K562 (cell line): ENCODE measurements around the gene KRTAP21-3. TPM values are rescaled to one million over a fixed set of nuclear protein-coding genes. Genes with fewer than 3 reads are reported as not detected.

Experiments used
- ATAC-seq: fragments of 200-7000 bp; cut with Tn5 transposase; 3 replicates; pipeline ENCODE4 v1.9.1; 2020; ENCODE audit warnings: moderate library complexity
- BruUV-seq: library from RNA; stranded (reverse); fragments of 400-500 nt; replicated peaks from 2 replicates; lab custom pipeline; 2021; lab: Mats Ljungman, UMichigan
- CTCF ChIA-PET: fragments of 300-600 bp; formaldehyde crosslinking; extraction: SDS; loops from one replicate; lab custom pipeline; 2021; ENCODE audit warnings: low intra/inter-chr PET ratio; lab: Yijun Ruan, JAX
- POLR2A ChIA-PET: fragments of 300-600, 350-650 bp; sonication (Branson Sonifier 250); formaldehyde crosslinking; extraction: SDS; loops from one replicate; lab custom pipeline; 2021; ENCODE audit warnings: antibody characterized with exemption, inconsistent platforms; lab: Yijun Ruan, JAX
- DNase-seq, 4 experiments: peaks; one replicate each; pipeline versions ENCODE4 v3.0.0 to v3.0.0-alpha.2; 2011 to 2018; ENCODE audit warnings: low spot score in 3 of 4, mixed read lengths in 3 of 4; ENCODE audit errors: extremely low read depth in 1 of 4
- FAIRE-seq: peaks from 2 replicates; lab custom pipeline; 2011; peaks lifted over from hg19 to GRCh38; lab: Jason Lieb, UNC
- H2AFZ ChIP-seq: 2 replicates; pipeline ENCODE4 v1.6.0; 2011; ENCODE audit warnings: low read depth, low read length, control low read depth, inconsistent platforms
- H3K27ac ChIP-seq: fragments of 200-600 bp; 3 replicates; pipeline ENCODE4 v1.8.0; 2011; ENCODE audit warnings: low read depth, mild to moderate bottlenecking, control low read depth, inconsistent platforms, low read length, moderate library complexity, mixed read lengths; ENCODE audit errors: extremely low read depth
- H3K27me3 ChIP-seq, 2 experiments: fragments of 300-600 bp in 1 of 2; 2 replicates in 1 of 2; 3 replicates in 1 of 2; pipeline versions ENCODE4 v1.6.0 to v1.8.0; 2011; ENCODE audit warnings: inconsistent platforms in 2 of 2, low read length in 2 of 2, mild to moderate bottlenecking in 1 of 2, mixed read lengths in 1 of 2, moderate library complexity in 1 of 2; ENCODE audit not compliant: control insufficient read depth in 2 of 2, insufficient read depth in 2 of 2
- H3K36me3 ChIP-seq: fragments of 300-600 bp; 3 replicates; pipeline ENCODE4 v1.8.0; 2011; ENCODE audit warnings: mild to moderate bottlenecking, low read length, inconsistent platforms; ENCODE audit not compliant: control insufficient read depth, insufficient read depth
- H3K4me1 ChIP-seq, 2 experiments: fragments of 200-600 bp in 1 of 2; replicated peaks in 1 of 2; 2 replicates in 1 of 2; 3 replicates in 1 of 2; pipeline versions ENCODE4 v1.5.1 to v1.8.0; 2011; ENCODE audit warnings: inconsistent platforms in 2 of 2, low read length in 2 of 2, mild to moderate bottlenecking in 1 of 2, mixed read lengths in 1 of 2, moderate library complexity in 1 of 2; ENCODE audit not compliant: control insufficient read depth in 2 of 2, insufficient read depth in 2 of 2
- H3K4me2 ChIP-seq: 2 replicates; pipeline ENCODE4 v1.6.1; 2011; ENCODE audit warnings: low read length, control low read depth, inconsistent platforms, mixed read lengths; ENCODE audit not compliant: insufficient read depth
- H3K4me3 ChIP-seq: fragments of 200-600 bp; sonication (generic), shearing (Covaris generic); 2 replicates; pipeline ENCODE4 v1.5.1; 2016; ENCODE audit warnings: control low read depth, inconsistent platforms
- H3K79me2 ChIP-seq: fragments of 200-600 bp; 3 replicates; pipeline ENCODE4 v1.8.0; 2011; ENCODE audit warnings: low read length, inconsistent platforms; ENCODE audit not compliant: control insufficient read depth, insufficient read depth
- H3K9ac ChIP-seq, 2 experiments: 2 replicates each; pipeline versions ENCODE4 v1.6.0 to v1.6.1; 2011; ENCODE audit warnings: low read depth in 2 of 2, low read length in 2 of 2, control low read depth in 1 of 2, inconsistent platforms in 1 of 2, mild to moderate bottlenecking in 1 of 2, mixed read lengths in 1 of 2; ENCODE audit not compliant: insufficient read depth in 1 of 2
- H3K9me1 ChIP-seq: one replicate; pipeline ENCODE4 v1.6.0; 2011; ENCODE audit warnings: inconsistent platforms, mild to moderate bottlenecking, low read length, moderate library complexity; ENCODE audit not compliant: control insufficient read depth, insufficient read depth
- H3K9me3 ChIP-seq: replicated peaks from 2 replicates; pipeline ENCODE4 v1.5.1; 2011; ENCODE audit warnings: low read depth, low read length, inconsistent platforms; ENCODE audit not compliant: control insufficient read depth, insufficient read depth
- H4K20me1 ChIP-seq: replicated peaks from 2 replicates; pipeline ENCODE4 v1.6.1; 2011; ENCODE audit warnings: low read length, inconsistent platforms, mixed read lengths; ENCODE audit not compliant: control insufficient read depth, insufficient read depth
- ARID3A ChIP-seq: IDR thresholded peaks from 2 replicates; pipeline ENCODE4 v1.6.1; 2012; ENCODE audit warnings: low read depth, low read length, improper control_type of control experiment, borderline replicate concordance
- CHAMP1 ChIP-seq: fragments of 450-650 bp; IDR thresholded peaks from 2 replicates; pipeline ENCODE4 v1.6.1; 2016; ENCODE audit warnings: mild to moderate bottlenecking
- ELK1 ChIP-seq: sonication (generic); formaldehyde crosslinking; IDR thresholded peaks from 2 replicates; pipeline ENCODE4 v1.8.1; 2022; ENCODE audit warnings: missing genetic modification reagents
- HMBOX1 ChIP-seq: sonication (generic); IDR thresholded peaks from 2 replicates; pipeline ENCODE4 v1.6.1; 2016
- MED1 ChIP-seq: sonication (generic); formaldehyde crosslinking; IDR thresholded peaks from 2 replicates; pipeline ENCODE4 v1.8.1; 2023; ENCODE audit warnings: missing genetic modification reagents, borderline replicate concordance
- MITF ChIP-seq: IDR thresholded peaks from 2 replicates; pipeline ENCODE4 v1.6.1; 2014; ENCODE audit warnings: antibody characterized with exemption
- NCOA6 ChIP-seq: fragments of 450-650 bp; IDR thresholded peaks from 2 replicates; pipeline ENCODE4 v1.6.1; 2017; ENCODE audit warnings: mild to moderate bottlenecking
- ZC3H8 ChIP-seq: fragments of 450-650 bp; IDR thresholded peaks from 2 replicates; pipeline ENCODE4 v1.6.1; 2017
- ZZZ3 ChIP-seq: fragments of 450-650 bp; IDR thresholded peaks from 2 replicates; pipeline ENCODE4 v1.6.1; 2016; ENCODE audit warnings: antibody characterized with exemption, mild to moderate bottlenecking, moderate library complexity
- WGBS: fragments of 100-300 bp; shearing (Covaris generic); methylation state at CpG from one replicate; pipeline ENCODE4 v1.1.6; 2016; ENCODE audit warnings: low coverage, mixed read lengths; ENCODE audit not compliant: insufficient coverage; ENCODE audit errors: missing lambda C conversion rate; 5-methylcytosine and 5-hydroxymethylcytosine counted together
- in situ Hi-C: fragments of 300-500 bp; cut with MboI; formaldehyde crosslinking; loops from 4 replicates; pipeline ENCODE4 v1.15.0; 2018; ENCODE audit warnings: inconsistent platforms, mixed read lengths
- intact Hi-C: fragments of 100-400 bp; cut with micrococcal nuclease; formaldehyde crosslinking; loops from 2 replicates; pipeline ENCODE4 v1.14.2; 2022
- polyA plus RNA-seq, 8 experiments: library from polyadenylated mRNA; depleted of rRNA in 4 of 8; stranded (reverse) in 5 of 8; unstranded in 3 of 8; fragments of >200 nt; fragmentation: Nextera tagmentation in 2 of 8; fragmentation: Illumina TruSeq in 1 of 8; extraction: Ambion mirVana in 2 of 8; extraction: Trizol in 1 of 8; gene quantifications; 2 replicates each; pipeline versions ENCODE4 v1.2.1 to v1.2.3, GENCODE V29; 2011 to 2014; ENCODE audit warnings: inconsistent platforms in 1 of 8, missing spikeins in 1 of 8
- total RNA-seq, 7 experiments: library from RNA; depleted of rRNA in 6 of 7; stranded (reverse); fragments of >200 nt in 6 of 7; fragmentation: Illumina TruSeq in 2 of 7; extraction: Trizol in 2 of 7; gene quantifications; 2 replicates each; pipeline versions ENCODE4 v1.2.1 to v1.2.3, GENCODE V29; 2011 to 2021; ENCODE audit warnings: low replicate concordance in 1 of 7

Gene KRTAP21-3
- total and polyA plus RNA-seq, 9 of the 15 experiments (the other 6 are each of a cell fraction or from before 2014, with no cell fraction given) = not detected

- in situ Hi-C loops (no loop called here), intact Hi-C loops (no loop called here)
- BruUV-seq = no TSS peak
- no peaks in the 10 kb centered on the region; the same call in 1 of the 2 replicates for H3K9me3 ChIP-seq
- POLR2A ChIA-PET = no interaction called here
- no peak overlapping the region for H3K9ac ChIP-seq
- H3K27me3 ChIP-seq = no peaks in the 10 kb centered on the region
- H3K79me2 ChIP-seq = no peaks in the 10 kb centered on the region
- CTCF ChIA-PET = no interaction called here
- no peak for TF ChIP-seq ZZZ3
- TF ChIP-seq CHAMP1 = no peak
- H2AFZ ChIP-seq = no peak overlapping the region
- H4K20me1 ChIP-seq = no peaks in the 10 kb centered on the region
- no peak overlapping the region for H3K4me2 ChIP-seq
- no peaks in the 10 kb centered on the region for H3K36me3 ChIP-seq
- no peaks in the 10 kb centered on the region for H3K9me1 ChIP-seq
- DNase-seq (no peak), FAIRE-seq (no peak), ATAC-seq (no peak)
- no peak overlapping the region for H3K4me3 ChIP-seq
- H3K27ac ChIP-seq = no peak overlapping the region
- H3K4me1 ChIP-seq = no peaks in the 10 kb centered on the region
Measured at GRCh38 chr21:30707409-30707808, 11.2 kb downstream of the KRTAP21-3 start.

GRCh38 chr21:30695956-30696355 lies 22.6 kb downstream of the KRTAP21-3 start:
- Histone ChIP-seq H3K9me1 (no peaks in the 10 kb centered on the region), H3K9me3 (no peaks in the 10 kb centered on the region), H3K79me2 (no peaks in the 10 kb centered on the region), H3K4me2 (no peak overlapping the region), H3K36me3 (no peaks in the 10 kb centered on the region), H3K4me1 (no peaks in the 10 kb centered on the region), H3K27ac (no peak overlapping the region), H3K9ac (no peak overlapping the region), H3K4me3 (no peak overlapping the region), H3K27me3 (no peaks in the 10 kb centered on the region), H4K20me1 (no peaks in the 10 kb centered on the region), H2AFZ (no peak overlapping the region)
- FAIRE-seq (no peak), DNase-seq (no peak), ATAC-seq (no peak)
- in situ Hi-C loops (no loop called here), intact Hi-C loops (no loop called here)
- ChIA-PET CTCF (no interaction called here), POLR2A (no interaction called here)
- no TSS peak for BruUV-seq
- 0% methylated on average over 1 of the region's 1 CpG for WGBS
- TF ChIP-seq MED1 (CRISPR knock-in tag) (no peak), ARID3A (no peak), ELK1 (CRISPR knock-in tag) (no peak), NCOA6 (no peak), MITF (no peak), ZC3H8 (no peak), HMBOX1 (no peak)
